Activated T-helper 17 cell treated with anti-CD3 and anti-CD28 coated beads, Interleukin-2, amount 50 U/mL, for 72 hours (primary cell): ENCODE data around the gene AMPD2. TPM values are rescaled to one million over a fixed set of nuclear protein-coding genes. Genes with fewer than 3 reads are reported as not detected.

Experiments
- total RNA-seq, 2 donors: library from RNA; stranded (reverse); gene quantifications; one replicate each; pipeline ENCODE4 v1.2.3, GENCODE V29; 2022

The AMPD2 gene
- total RNA-seq, 2 donors from 2014 or later: 97.1 to 135 TPM

Other genes with a start within 250 kb of the AMPD2 start
- gene SORT1, start 221.9 kb upstream of the AMPD2 start, total RNA-seq: under 1 TPM; 0.66 to 0.78 TPM
- gene PSMA5, start 193.4 kb upstream of the AMPD2 start, total RNA-seq: 100 to 1,000 TPM; 106 to 198 TPM
- gene SYPL2, start 153.3 kb upstream of the AMPD2 start, total RNA-seq: not detected
- gene ATXN7L2, start 135.9 kb upstream of the AMPD2 start, total RNA-seq: 10 to 100 TPM; 14.5 to 15.3 TPM
- 10 to 100 TPM in 1 of 2 donors, 1 to 10 TPM in 1; 7.6 to 19.2 TPM for gene CYB561D1, start 125.7 kb upstream of the AMPD2 start, total RNA-seq
- gene AMIGO1, start 110.1 kb upstream of the AMPD2 start, total RNA-seq: 1 to 10 TPM; 1.1 to 1.2 TPM
- under 1 TPM in 1 of 2 donors, not detected in 1; 0.45 TPM for gene GPR61, start 80.0 kb upstream of the AMPD2 start, total RNA-seq
- gene GNAI3, start 71.2 kb upstream of the AMPD2 start, total RNA-seq: 10 to 100 TPM in 1 of 2 donors, 1 to 10 TPM in 1; 10.0 to 11.6 TPM
- gene GNAT2, start 221 bp upstream of the AMPD2 start, total RNA-seq: under 1 TPM; 0.32 to 0.54 TPM
- 10 to 100 TPM; 16.2 to 20.1 TPM for gene GSTM4, start 36.3 kb downstream of the AMPD2 start, total RNA-seq
- 10 to 100 TPM; 18.5 to 27.5 TPM for gene GSTM2, start 48.2 kb downstream of the AMPD2 start, total RNA-seq
- 10 to 100 TPM in 1 of 2 donors, not detected in 1; 86.5 TPM for gene GSTM1, start 68.0 kb downstream of the AMPD2 start, total RNA-seq
- not detected for gene GSTM5, start 92.4 kb downstream of the AMPD2 start, total RNA-seq
- 10 to 100 TPM in 1 of 2 donors, 1 to 10 TPM in 1; 8.9 to 30.2 TPM for gene GSTM3, start 121.2 kb downstream of the AMPD2 start, total RNA-seq
- not detected for gene EPS8L3, start 144.1 kb downstream of the AMPD2 start, total RNA-seq